Activated CD8-positive, alpha-beta T cell treated with anti-CD3 and anti-CD28 coated beads for 36 hours (primary cell): Measurements from ENCODE around the gene MGLL. TPM values are rescaled to one million over a fixed set of nuclear protein-coding genes. Genes with fewer than 3 reads are reported as not detected.

Experiments
- ATAC-seq: fragments of 200-7000 bp; cut with Tn5 transposase; one replicate; pipeline ENCODE4 v1.10.0; 2021; ENCODE audit warnings: mild to moderate bottlenecking, moderate library complexity
- CTCF ChIA-PET: fragments of 350-600 bp; sonication (Branson Sonifier 250); formaldehyde crosslinking; loops from one replicate; lab custom pipeline; 2021; ENCODE audit warnings: antibody characterized with exemption; lab: Charles Lee
- POLR2A ChIA-PET: fragments of 350-600 bp; sonication (Branson Sonifier 250); formaldehyde crosslinking; loops from one replicate; lab custom pipeline; 2021; ENCODE audit warnings: antibody characterized with exemption; lab: Charles Lee
- DNase-seq: peaks from one replicate; pipeline ENCODE4 v3.0.0-alpha.2; 2020
- H3K27ac Mint-ChIP-seq: one replicate; pipeline ENCODE4 v1.8.0; 2021; ENCODE audit warnings: mild to moderate bottlenecking, mixed read lengths
- H3K27me3 Mint-ChIP-seq: one replicate; pipeline ENCODE4 v1.8.0; 2021; ENCODE audit warnings: mixed read lengths
- H3K36me3 Mint-ChIP-seq: one replicate; pipeline ENCODE4 v1.8.0; 2021; ENCODE audit warnings: low read depth, mixed read lengths
- H3K4me1 Mint-ChIP-seq: one replicate; pipeline ENCODE4 v1.8.0; 2021; ENCODE audit warnings: low read depth, mixed read lengths
- H3K4me3 Mint-ChIP-seq: one replicate; pipeline ENCODE4 v1.8.0; 2021; ENCODE audit warnings: mild to moderate bottlenecking, moderate library complexity, mixed read lengths
- H3K9me3 Mint-ChIP-seq: one replicate; pipeline ENCODE4 v1.8.0; 2021; ENCODE audit warnings: mixed read lengths
- CTCF ChIP-seq: fragments of 200-600 bp; IDR thresholded peaks from one replicate; pipeline ENCODE4 v1.8.0; 2022; ENCODE audit warnings: antibody characterized with exemption, mild to moderate bottlenecking
- intact Hi-C: fragments of 100-400 bp; cut with micrococcal nuclease; formaldehyde crosslinking; loops from one replicate; pipeline ENCODE4 v1.10.0; 2022
- total RNA-seq, 2 experiments: library from RNA; stranded (reverse); gene quantifications; one replicate each; pipeline ENCODE4 v1.2.3, GENCODE V29; 2021

MGLL gene
- total RNA-seq, 2 experiments from 2014 or later = 1.1 to 3.1 TPM

- Mint-ChIP-seq H3K27me3 (peaks cover 43% of the 10 kb centered on the region), H3K4me3 (peak overlapping the region; percentile 28), H3K27ac (no peak overlapping the region), H3K36me3 (peaks cover 1% of the 10 kb centered on the region), H3K9me3 (peaks cover 4% of the 10 kb centered on the region), H3K4me1 (peaks cover 7% of the 10 kb centered on the region)
- ATAC-seq (no peak), DNase-seq (no peak)
- intact Hi-C loops = no loop called here
- CTCF ChIA-PET = no interaction called here
- TF ChIP-seq CTCF = no peak
- POLR2A ChIA-PET = interaction anchor here (1.6 kb wide), 1 partner anchor 10 kb away, joined by 4 read pairs; no protein-coding TSS in a partner anchor
Measured at GRCh38 chr3:127823426-127823857, 1.1 kb upstream of the MGLL start.

- intact Hi-C loops = no loop called here
- ChIA-PET POLR2A (interaction anchor here (1.6 kb wide), 1 partner anchor 11 kb away, joined by 4 read pairs; no protein-coding TSS in a partner anchor), CTCF (interaction anchor here (0.9 kb wide), 1 partner anchor 9 kb away, joined by 3 read pairs; no protein-coding TSS in a partner anchor)
- peak; percentile 58 for ATAC-seq
- peaks cover 1% of the 10 kb centered on the region for H3K9me3 Mint-ChIP-seq
- peak overlapping the region; percentile 78 for H3K4me3 Mint-ChIP-seq
- peak; percentile 33 for DNase-seq
- H3K4me1 Mint-ChIP-seq = peaks cover 7% of the 10 kb centered on the region
- H3K36me3 Mint-ChIP-seq = peaks cover 1% of the 10 kb centered on the region
- H3K27ac Mint-ChIP-seq = peak overlapping the region; percentile 44
- H3K27me3 Mint-ChIP-seq = peaks cover 43% of the 10 kb centered on the region
- TF ChIP-seq CTCF = no peak
Measured at GRCh38 chr3:127822682-127823425, 539 bp upstream of the MGLL start.

- Mint-ChIP-seq H3K9me3 (no peaks in the 10 kb centered on the region), H3K4me1 (peaks cover 7% of the 10 kb centered on the region), H3K4me3 (peak overlapping the region; percentile 23), H3K27me3 (peaks cover 40% of the 10 kb centered on the region), H3K27ac (no peak overlapping the region), H3K36me3 (no peaks in the 10 kb centered on the region)
- peak; percentile 32 for DNase-seq
- TF ChIP-seq CTCF = no peak
- CTCF ChIA-PET = interaction anchor here (0.6 to 1.0 kb wide), 4 partner anchors 16 to 150 kb away, joined by 3 to 5 read pairs (median 4); no protein-coding TSS in a partner anchor
- POLR2A ChIA-PET = no interaction called here
- intact Hi-C loops = no loop called here
- no peak for ATAC-seq
Measured at GRCh38 chr3:127821394-127821793, 921 bp downstream of the MGLL start.

GRCh38 chr3:127820826-127821313 is 1.4 kb downstream of the MGLL start:
- no peak overlapping the region for H3K27ac Mint-ChIP-seq
- no peak for ATAC-seq
- peaks cover 7% of the 10 kb centered on the region for H3K4me1 Mint-ChIP-seq
- POLR2A ChIA-PET = no interaction called here
- CTCF ChIA-PET = interaction anchor here (0.6 to 1.0 kb wide), 4 partner anchors 15 to 151 kb away, joined by 3 to 5 read pairs (median 4); no protein-coding TSS in a partner anchor
- no peak for TF ChIP-seq CTCF
- H3K36me3 Mint-ChIP-seq = no peaks in the 10 kb centered on the region
- intact Hi-C loops = no loop called here
- no peak for DNase-seq
- H3K27me3 Mint-ChIP-seq = peaks cover 40% of the 10 kb centered on the region
- no peak overlapping the region for H3K4me3 Mint-ChIP-seq
- no peaks in the 10 kb centered on the region for H3K9me3 Mint-ChIP-seq
